ENCODE results near the gene PDZK1.

PDZK1 gene

GRCh38 chr1:145707183-145707867 is at the start of gene PDZK1:
Gene PDZK1 (minus strand): TSS chr1:145707368. CDS start chr1:145688021, 19,347 bp downstream.
- DNase-seq (ENCODE audit: low read depth) = no peak

GRCh38 chr1:145751491-145752037 is 44.4 kb upstream of the PDZK1 start:
- DNase-seq (ENCODE audit: low read depth) = no peak
- no peak for TF ChIP-seq CTCF (IDR thresholded peaks at IDR 0.05; ENCODE audit: control insufficient read depth, extremely low read depth, insufficient read depth)
- no peak overlapping the region for H3K4me3 ChIP-seq (ENCODE audit: low read depth, low read length)

More at GRCh38 chr1:145707183-145707867, at the start of gene PDZK1:
- no peak for TF ChIP-seq CTCF (IDR thresholded peaks at IDR 0.05; ENCODE audit: control insufficient read depth, extremely low read depth, insufficient read depth)
- H3K4me3 ChIP-seq (ENCODE audit: low read depth, low read length) = no peak within 1 kb of the TSS

GRCh38 chr1:145750426-145750825 is 43.3 kb upstream of the PDZK1 start:
- no peak for TF ChIP-seq CTCF (IDR thresholded peaks at IDR 0.05; ENCODE audit: control insufficient read depth, extremely low read depth, insufficient read depth)

GRCh38 chr1:145747398-145748247 is 40.5 kb upstream of the PDZK1 start:
- no peak overlapping the region for H3K4me3 ChIP-seq (ENCODE audit: low read depth, low read length)
- DNase-seq (ENCODE audit: low read depth) = no peak
- TF ChIP-seq CTCF (IDR thresholded peaks at IDR 0.05; ENCODE audit: control insufficient read depth, extremely low read depth, insufficient read depth) = no peak

More at GRCh38 chr1:145750426-145750825, 43.3 kb upstream of the PDZK1 start:
- no peak for DNase-seq (ENCODE audit: low read depth)
- no peak overlapping the region for H3K4me3 ChIP-seq (ENCODE audit: low read depth, low read length)

- DNase-seq (ENCODE audit: low read depth) = peak; percentile 39
- no peak overlapping the region for H3K4me3 ChIP-seq (ENCODE audit: low read depth, low read length)
- no peak for TF ChIP-seq CTCF (IDR thresholded peaks at IDR 0.05; ENCODE audit: control insufficient read depth, extremely low read depth, insufficient read depth)
These were observed 33.1 kb upstream of the PDZK1 start for GRCh38 chr1:145740269-145740668.

- H3K4me3 ChIP-seq (ENCODE audit: low read depth, low read length) = no peak overlapping the region
- TF ChIP-seq CTCF (IDR thresholded peaks at IDR 0.05; ENCODE audit: control insufficient read depth, extremely low read depth, insufficient read depth) = no peak
- no peak for DNase-seq (ENCODE audit: low read depth)
These were observed 29.0 kb upstream of the PDZK1 start for GRCh38 chr1:145736191-145736590.
